ENCODE measurements around the gene CHD2.

CHD2 gene

GRCh38 chr15:93051236-93052089 lies 151.3 kb downstream of the CHD2 start:
- TF ChIP-seq CTCF (IDR thresholded peaks at IDR 0.05; ENCODE audit: low read depth, low read length, missing control alignments), result no peak
- H3K4me3 ChIP-seq (ENCODE audit: low read depth, low read length), result no peak overlapping the region
- DNase-seq (ENCODE audit: low read depth), result no peak

GRCh38 chr15:93052090-93052879 lies 152.2 kb downstream of the CHD2 start:
- DNase-seq (ENCODE audit: low read depth), result no peak
- TF ChIP-seq CTCF (IDR thresholded peaks at IDR 0.05; ENCODE audit: low read depth, low read length, missing control alignments), result peak; percentile 36

GRCh38 chr15:93055211-93055610 lies 155.1 kb downstream of the CHD2 start:
- DNase-seq (ENCODE audit: low read depth), result no peak
- TF ChIP-seq CTCF (IDR thresholded peaks at IDR 0.05; ENCODE audit: low read depth, low read length, missing control alignments), result no peak
- no peak overlapping the region for H3K4me3 ChIP-seq (ENCODE audit: low read depth, low read length)

More at GRCh38 chr15:93052090-93052879, 152.2 kb downstream of the CHD2 start:
- H3K4me3 ChIP-seq (ENCODE audit: low read depth, low read length), result no peak overlapping the region

- no peak for DNase-seq (ENCODE audit: low read depth)
- H3K4me3 ChIP-seq (ENCODE audit: low read depth, low read length), result no peak overlapping the region
- no peak for TF ChIP-seq CTCF (IDR thresholded peaks at IDR 0.05; ENCODE audit: low read depth, low read length, missing control alignments)
Measured at GRCh38 chr15:93056836-93057235, 156.7 kb downstream of the CHD2 start.

- H3K4me3 ChIP-seq (ENCODE audit: low read depth, low read length), result no peak overlapping the region
- no peak for TF ChIP-seq CTCF (IDR thresholded peaks at IDR 0.05; ENCODE audit: low read depth, low read length, missing control alignments)
- no peak for DNase-seq (ENCODE audit: low read depth)
Measured at GRCh38 chr15:93057618-93058017, 157.5 kb downstream of the CHD2 start.

GRCh38 chr15:93058128-93058527 lies 158.0 kb downstream of the CHD2 start:
- no peak for DNase-seq (ENCODE audit: low read depth)
- no peak for TF ChIP-seq CTCF (IDR thresholded peaks at IDR 0.05; ENCODE audit: low read depth, low read length, missing control alignments)
- no peak overlapping the region for H3K4me3 ChIP-seq (ENCODE audit: low read depth, low read length)
